Measurements from ENCODE around the gene SPECC1. TPM values are rescaled to one million over a fixed set of nuclear protein-coding genes. Genes with fewer than 3 reads are reported as not detected.
A peak's percentile ranks its signal among the peaks of the same experiment; 100 is the strongest.

SPECC1 gene
- total and polyA plus RNA-seq, 2 of the 13 experiments (the other 11 are each of a cell fraction or from before 2014, with no cell fraction given) = 2.3 to 6.9 TPM

- Histone ChIP-seq H3K4me2 (ENCODE audit: low read depth, low read length) (no peak overlapping the region), H3K9me3 (ENCODE audit: low read length) (no peaks in the 10 kb centered on the region), H3K79me2 (ENCODE audit: insufficient read depth, low read length) (peaks cover 21% of the 10 kb centered on the region), H3K4me3 (replicated peaks in 1 of 3; ENCODE audit: insufficient read depth in 1 of 3, low read depth in 2 of 3, low read length in 3 of 3) (no peak overlapping the region), H3K4me1 (ENCODE audit: insufficient read depth, low read length) (peaks cover 25% of the 10 kb centered on the region), H3K9ac (ENCODE audit: insufficient read depth, low read depth, low read length) (no peak overlapping the region), H3K36me3 (replicated peaks in 1 of 2; ENCODE audit: control insufficient read depth in 1 of 2, insufficient read depth in 2 of 2, low read length in 2 of 2) (no peaks in the 10 kb centered on the region; a peak in 2 of 5 replicates), H4K20me1 (ENCODE audit: insufficient read depth, low read length) (no peaks in the 10 kb centered on the region; the same call in 1 of the 2 replicates), H3K27me3 (ENCODE audit: control insufficient read depth in 1 of 2, insufficient read depth in 2 of 2, low read length in 2 of 2) (no peaks in the 10 kb centered on the region; a peak in 1 of 5 replicates), H3K27ac (ENCODE audit: extremely low read length, insufficient read depth, low read length) (no peak overlapping the region), H2AFZ (ENCODE audit: low read length) (peak overlapping the region; percentile 36)
- intact Hi-C loops (cut with micrococcal nuclease; ENCODE audit: unreplicated experiment) = no loop called here
- CTCF ChIA-PET (ENCODE audit: low intra/inter-chr PET ratio, low total read pairs) = no interaction called here
- POLR2A ChIA-PET = no interaction called here
- in situ Hi-C loops (cut with HindIII; ENCODE audit: extremely low pct_ligation_motif_present, low pct_unique_long_range_greater_than_20kb) = loop anchor here (25.0 kb wide), 1 partner anchor 332 kb away; no protein-coding TSS in a partner anchor
- FAIRE-seq (no peak), ATAC-seq (no peak), DNase-seq (ENCODE audit: low spot score) (no peak)
- no TSS peak for BruUV-seq (replicated peaks)
- TF ChIP-seq KAT8 (CRISPR knock-in tag; IDR thresholded peaks at IDR 0.05) = no peak
- no peak for TF ChIP-seq JUNB (CRISPR knock-in tag; IDR thresholded peaks at IDR 0.05; ENCODE audit: borderline replicate concordance)
- no peak for TF ChIP-seq PAX8 (CRISPR knock-in tag; IDR thresholded peaks at IDR 0.05; ENCODE audit: borderline replicate concordance)
- TF ChIP-seq ZNF512 (CRISPR knock-in tag; IDR thresholded peaks at IDR 0.05) = no peak
- TF ChIP-seq TBL1XR1 (IDR thresholded peaks at IDR 0.05; ENCODE audit: borderline replicate concordance, low read length, partially characterized antibody) = no peak
- no peak for TF ChIP-seq U2AF1 (optimal IDR thresholded peaks at IDR 0.05; ENCODE audit: low read depth, low read length)
- TF ChIP-seq DNMT1 (CRISPR knock-in tag; IDR thresholded peaks at IDR 0.05) = no peak
- TF ChIP-seq E2F2 (CRISPR knock-in tag; IDR thresholded peaks at IDR 0.05; ENCODE audit: borderline replicate concordance) = no peak
- no peak for TF ChIP-seq MYC (CRISPR knock-in tag; IDR thresholded peaks at IDR 0.05; ENCODE audit: borderline replicate concordance)
- TF ChIP-seq, protein P1, sequence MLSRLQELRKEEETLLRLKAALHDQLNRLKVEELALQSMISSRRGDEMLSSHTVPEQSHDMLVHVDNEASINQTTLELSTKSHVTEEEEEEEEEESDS (CRISPR knock-in tag; IDR thresholded peaks at IDR 0.05; ENCODE audit: borderline replicate concordance) = no peak
- TF ChIP-seq ZNF24 (IDR thresholded peaks at IDR 0.05) = no peak
- TF ChIP-seq ZFP1 (CRISPR knock-in tag; IDR thresholded peaks at IDR 0.05) = no peak
- no peak for TF ChIP-seq SMC3 (IDR thresholded peaks at IDR 0.05; ENCODE audit: low read length)
- no peak for TF ChIP-seq HNF4A (CRISPR knock-in tag; IDR thresholded peaks at IDR 0.05)
- WGBS (ENCODE audit: low lambda C conversion rate) = 87% methylated on average over 32 of the region's 43 CpGs
Observed at GRCh38 chr17:19979917-19980770, 29.0 kb upstream of the SPECC1 start.
